Activated T-helper 1 cell treated with anti-CD3 and anti-CD28 coated beads, Interleukin-12 subunit alpha, Interleukin-12 subunit beta, Interleukin-2, Interleukin-4 antibody, amounts not matched to agents 30 ng/mL and 10 ng/mL and 1 ng/mL, durations not matched to agents 14 hours and 24 hours and 36 hours (primary cell): ENCODE results near the gene KIF4B. TPM values are rescaled to one million over a fixed set of nuclear protein-coding genes. Genes with fewer than 3 reads are reported as not detected.

Source experiments
- DNase-seq: peaks from one replicate; pipeline ENCODE4 v3.0.0; 2021; ENCODE audit warnings: low spot score
- H3K27ac Mint-ChIP-seq: one replicate; pipeline ENCODE4 v1.8.0; 2021; ENCODE audit warnings: mild to moderate bottlenecking, mixed read lengths
- H3K27me3 Mint-ChIP-seq: one replicate; pipeline ENCODE4 v1.8.0; 2022; ENCODE audit warnings: mild to moderate bottlenecking, moderate library complexity, mixed read lengths; ENCODE audit not compliant: insufficient read depth
- H3K36me3 Mint-ChIP-seq: one replicate; pipeline ENCODE4 v1.8.0; 2021; ENCODE audit warnings: low read depth, mixed read lengths
- H3K4me1 Mint-ChIP-seq: one replicate; pipeline ENCODE4 v1.8.0; 2021; ENCODE audit warnings: low read depth, mixed read lengths
- H3K4me3 Mint-ChIP-seq: one replicate; pipeline ENCODE4 v1.8.0; 2021; ENCODE audit warnings: mild to moderate bottlenecking, moderate library complexity, mixed read lengths
- H3K9me3 Mint-ChIP-seq: one replicate; pipeline ENCODE4 v1.8.0; 2021; ENCODE audit warnings: mixed read lengths
- intact Hi-C: fragments of 100-400 bp; cut with micrococcal nuclease; formaldehyde crosslinking; loops from one replicate; pipeline ENCODE4 v1.15.1; 2024
- total RNA-seq: library from RNA; stranded (reverse); gene quantifications from 2 replicates; pipeline ENCODE4 v1.2.3, GENCODE V29; 2022

KIF4B gene
- total RNA-seq, 1 donor from 2014 or later = 0.05 TPM

- no peaks in the 10 kb centered on the region for H3K36me3 Mint-ChIP-seq
- no peak overlapping the region for H3K4me3 Mint-ChIP-seq
- no peaks in the 10 kb centered on the region for H3K4me1 Mint-ChIP-seq
- H3K9me3 Mint-ChIP-seq = no peaks in the 10 kb centered on the region
- intact Hi-C loops = no loop called here
- H3K27ac Mint-ChIP-seq = no peak overlapping the region
- H3K27me3 Mint-ChIP-seq = peaks cover 13% of the 10 kb centered on the region
- DNase-seq = no peak
Observed at GRCh38 chr5:155047818-155048217, 34.3 kb downstream of the KIF4B start.

GRCh38 chr5:155049569-155050383, 36.2 kb downstream of the KIF4B start:
- H3K27ac Mint-ChIP-seq = no peak overlapping the region
- H3K36me3 Mint-ChIP-seq = no peaks in the 10 kb centered on the region
- no peak overlapping the region for H3K4me3 Mint-ChIP-seq
- no peaks in the 10 kb centered on the region for H3K9me3 Mint-ChIP-seq
- no peaks in the 10 kb centered on the region for H3K4me1 Mint-ChIP-seq
- intact Hi-C loops = no loop called here
- peaks cover 17% of the 10 kb centered on the region for H3K27me3 Mint-ChIP-seq
- no peak for DNase-seq

- H3K4me1 Mint-ChIP-seq = no peaks in the 10 kb centered on the region
- H3K9me3 Mint-ChIP-seq = no peaks in the 10 kb centered on the region
- intact Hi-C loops = no loop called here
- peaks cover 15% of the 10 kb centered on the region for H3K27me3 Mint-ChIP-seq
- H3K4me3 Mint-ChIP-seq = no peak overlapping the region
- H3K27ac Mint-ChIP-seq = no peak overlapping the region
- no peaks in the 10 kb centered on the region for H3K36me3 Mint-ChIP-seq
- DNase-seq = no peak
Observed at GRCh38 chr5:155050384-155051019, 36.9 kb downstream of the KIF4B start.

- intact Hi-C loops = no loop called here
- Mint-ChIP-seq H3K4me1 (no peaks in the 10 kb centered on the region), H3K4me3 (no peak overlapping the region), H3K27me3 (peaks cover 13% of the 10 kb centered on the region), H3K36me3 (no peaks in the 10 kb centered on the region), H3K9me3 (no peaks in the 10 kb centered on the region), H3K27ac (no peak overlapping the region)
- no peak for DNase-seq
Observed at GRCh38 chr5:155052532-155052931, 39.0 kb downstream of the KIF4B start.

GRCh38 chr5:155053501-155053900, 39.9 kb downstream of the KIF4B start:
- no peak overlapping the region for H3K4me3 Mint-ChIP-seq
- no peaks in the 10 kb centered on the region for H3K9me3 Mint-ChIP-seq
- H3K4me1 Mint-ChIP-seq = no peaks in the 10 kb centered on the region
- no peaks in the 10 kb centered on the region for H3K36me3 Mint-ChIP-seq
- no peak for DNase-seq
- H3K27ac Mint-ChIP-seq = no peak overlapping the region
- peaks cover 13% of the 10 kb centered on the region for H3K27me3 Mint-ChIP-seq
- intact Hi-C loops = no loop called here

- DNase-seq = no peak
- H3K27me3 Mint-ChIP-seq = peaks cover 12% of the 10 kb centered on the region
- H3K4me1 Mint-ChIP-seq = no peaks in the 10 kb centered on the region
- intact Hi-C loops = no loop called here
- no peak overlapping the region for H3K27ac Mint-ChIP-seq
- no peak overlapping the region for H3K4me3 Mint-ChIP-seq
- H3K9me3 Mint-ChIP-seq = no peaks in the 10 kb centered on the region
- H3K36me3 Mint-ChIP-seq = no peaks in the 10 kb centered on the region
Observed at GRCh38 chr5:155056644-155057269, 43.2 kb downstream of the KIF4B start.

- Mint-ChIP-seq H3K4me1 (no peaks in the 10 kb centered on the region), H3K27me3 (peaks cover 8% of the 10 kb centered on the region), H3K4me3 (no peak overlapping the region), H3K36me3 (no peaks in the 10 kb centered on the region), H3K27ac (no peak overlapping the region), H3K9me3 (no peaks in the 10 kb centered on the region)
- intact Hi-C loops = no loop called here
- DNase-seq = no peak
Observed at GRCh38 chr5:155057626-155058025, 44.1 kb downstream of the KIF4B start.

- Mint-ChIP-seq H3K4me1 (no peaks in the 10 kb centered on the region), H3K27me3 (peaks cover 2% of the 10 kb centered on the region), H3K27ac (no peak overlapping the region), H3K36me3 (no peaks in the 10 kb centered on the region), H3K4me3 (no peak overlapping the region), H3K9me3 (no peaks in the 10 kb centered on the region)
- intact Hi-C loops = no loop called here
- DNase-seq = no peak
Observed at GRCh38 chr5:155064580-155064979, 51.0 kb downstream of the KIF4B start.

- H3K27ac Mint-ChIP-seq = no peak overlapping the region
- intact Hi-C loops = no loop called here
Observed at GRCh38 chr5:155066886-155067595, 53.5 kb downstream of the KIF4B start.

More at GRCh38 chr5:155066886-155067595, 53.5 kb downstream of the KIF4B start:
- Mint-ChIP-seq H3K9me3 (no peaks in the 10 kb centered on the region), H3K27me3 (peaks cover 2% of the 10 kb centered on the region), H3K4me3 (no peak overlapping the region), H3K36me3 (no peaks in the 10 kb centered on the region), H3K4me1 (no peaks in the 10 kb centered on the region)
- DNase-seq = no peak

Other genes with a start within 250 kb of the KIF4B start
- gene FAXDC2, start 163.2 kb upstream of the KIF4B start, total RNA-seq = not detected in 2 replicates
- gene CNOT8, start 155.1 kb upstream of the KIF4B start, total RNA-seq = 55.7 and 60.7 TPM in 2 replicates
- 36.4 and 40.2 TPM in 2 replicates for gene GEMIN5, start 75.5 kb upstream of the KIF4B start, total RNA-seq
- 73.1 and 78.1 TPM in 2 replicates for gene MRPL22, start 72.7 kb upstream of the KIF4B start, total RNA-seq